ENCODE results near the gene C6orf62. TPM values are rescaled to one million over a fixed set of nuclear protein-coding genes. Genes with fewer than 3 reads are reported as not detected.

The C6orf62 gene
- total and polyA plus RNA-seq, 2 experiments from 2014 or later: 66.7 to 79.9 TPM

DNA sequence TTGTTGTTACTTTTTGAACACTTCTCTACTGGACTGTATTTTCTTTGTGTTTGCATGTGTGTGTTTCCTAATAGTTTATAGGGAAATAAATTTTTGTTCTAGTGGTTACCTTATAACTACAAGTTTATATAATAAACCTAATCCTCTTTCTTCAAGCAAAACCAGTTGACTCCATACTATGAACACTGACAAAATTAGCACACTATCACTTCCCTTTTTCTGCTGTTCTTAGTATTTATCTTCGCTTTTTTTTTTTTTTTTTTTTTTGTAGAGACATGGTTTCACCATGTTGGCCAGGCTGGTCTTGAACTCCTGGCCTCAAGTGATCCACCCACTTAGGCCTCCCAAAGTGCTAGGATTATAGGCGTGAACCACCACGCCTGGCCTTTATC lies 25.0 kb upstream of the C6orf62 start:
- Histone ChIP-seq H3F3A (replicated peaks; ENCODE audit: low read depth) (no peaks in the 10 kb centered on the region), H2AFZ (no peak overlapping the region; the same call in 1 of the 2 replicates), H3K4me2 (no peak overlapping the region), H3K79me2 (replicated peaks; ENCODE audit: insufficient read depth) (no peaks in the 10 kb centered on the region), H3K36me3 (ENCODE audit: insufficient read depth) (no peaks in the 10 kb centered on the region), H3K27me3 (ENCODE audit: insufficient read depth) (no peaks in the 10 kb centered on the region), H3K4me1 (ENCODE audit: insufficient read depth) (no peaks in the 10 kb centered on the region), H3K4me3 (no peak overlapping the region), H3K9me2 (ENCODE audit: insufficient read depth) (peaks cover 8% of the 10 kb centered on the region; the same call in 1 of the 2 replicates), H4K20me1 (replicated peaks; ENCODE audit: insufficient read depth) (no peaks in the 10 kb centered on the region), H3K27ac (ENCODE audit: low read depth) (no peak overlapping the region)
- no peak for ATAC-seq
- DNase-seq (ENCODE audit: low spot score): no peak
- TF ChIP-seq ZNF331 (CRISPR knock-in tag; IDR thresholded peaks at IDR 0.05; ENCODE audit: low read depth): no peak
- no peak for TF ChIP-seq NANOG (IDR thresholded peaks at IDR 0.05; ENCODE audit: borderline replicate concordance)
- TF ChIP-seq EZH2 (IDR thresholded peaks at IDR 0.05; ENCODE audit: low read depth, unreplicated experiment): no peak
- TF ChIP-seq ZNF114 (CRISPR knock-in tag; IDR thresholded peaks at IDR 0.05): no peak
- TF ChIP-seq, protein P1, sequence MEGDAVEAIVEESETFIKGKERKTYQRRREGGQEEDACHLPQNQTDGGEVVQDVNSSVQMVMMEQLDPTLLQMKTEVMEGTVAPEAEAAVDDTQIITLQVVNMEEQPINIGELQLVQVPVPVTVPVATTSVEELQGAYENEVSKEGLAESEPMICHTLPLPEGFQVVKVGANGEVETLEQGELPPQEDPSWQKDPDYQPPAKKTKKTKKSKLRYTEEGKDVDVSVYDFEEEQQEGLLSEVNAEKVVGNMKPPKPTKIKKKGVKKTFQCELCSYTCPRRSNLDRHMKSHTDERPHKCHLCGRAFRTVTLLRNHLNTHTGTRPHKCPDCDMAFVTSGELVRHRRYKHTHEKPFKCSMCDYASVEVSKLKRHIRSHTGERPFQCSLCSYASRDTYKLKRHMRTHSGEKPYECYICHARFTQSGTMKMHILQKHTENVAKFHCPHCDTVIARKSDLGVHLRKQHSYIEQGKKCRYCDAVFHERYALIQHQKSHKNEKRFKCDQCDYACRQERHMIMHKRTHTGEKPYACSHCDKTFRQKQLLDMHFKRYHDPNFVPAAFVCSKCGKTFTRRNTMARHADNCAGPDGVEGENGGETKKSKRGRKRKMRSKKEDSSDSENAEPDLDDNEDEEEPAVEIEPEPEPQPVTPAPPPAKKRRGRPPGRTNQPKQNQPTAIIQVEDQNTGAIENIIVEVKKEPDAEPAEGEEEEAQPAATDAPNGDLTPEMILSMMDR (conservative IDR thresholded peaks at IDR 0.05; ENCODE audit: low read depth in 2 of 2): no peak
- no peak for TF ChIP-seq POLR2AphosphoS5 (IDR thresholded peaks at IDR 0.05; ENCODE audit: low read depth)
- TF ChIP-seq, protein P2, sequence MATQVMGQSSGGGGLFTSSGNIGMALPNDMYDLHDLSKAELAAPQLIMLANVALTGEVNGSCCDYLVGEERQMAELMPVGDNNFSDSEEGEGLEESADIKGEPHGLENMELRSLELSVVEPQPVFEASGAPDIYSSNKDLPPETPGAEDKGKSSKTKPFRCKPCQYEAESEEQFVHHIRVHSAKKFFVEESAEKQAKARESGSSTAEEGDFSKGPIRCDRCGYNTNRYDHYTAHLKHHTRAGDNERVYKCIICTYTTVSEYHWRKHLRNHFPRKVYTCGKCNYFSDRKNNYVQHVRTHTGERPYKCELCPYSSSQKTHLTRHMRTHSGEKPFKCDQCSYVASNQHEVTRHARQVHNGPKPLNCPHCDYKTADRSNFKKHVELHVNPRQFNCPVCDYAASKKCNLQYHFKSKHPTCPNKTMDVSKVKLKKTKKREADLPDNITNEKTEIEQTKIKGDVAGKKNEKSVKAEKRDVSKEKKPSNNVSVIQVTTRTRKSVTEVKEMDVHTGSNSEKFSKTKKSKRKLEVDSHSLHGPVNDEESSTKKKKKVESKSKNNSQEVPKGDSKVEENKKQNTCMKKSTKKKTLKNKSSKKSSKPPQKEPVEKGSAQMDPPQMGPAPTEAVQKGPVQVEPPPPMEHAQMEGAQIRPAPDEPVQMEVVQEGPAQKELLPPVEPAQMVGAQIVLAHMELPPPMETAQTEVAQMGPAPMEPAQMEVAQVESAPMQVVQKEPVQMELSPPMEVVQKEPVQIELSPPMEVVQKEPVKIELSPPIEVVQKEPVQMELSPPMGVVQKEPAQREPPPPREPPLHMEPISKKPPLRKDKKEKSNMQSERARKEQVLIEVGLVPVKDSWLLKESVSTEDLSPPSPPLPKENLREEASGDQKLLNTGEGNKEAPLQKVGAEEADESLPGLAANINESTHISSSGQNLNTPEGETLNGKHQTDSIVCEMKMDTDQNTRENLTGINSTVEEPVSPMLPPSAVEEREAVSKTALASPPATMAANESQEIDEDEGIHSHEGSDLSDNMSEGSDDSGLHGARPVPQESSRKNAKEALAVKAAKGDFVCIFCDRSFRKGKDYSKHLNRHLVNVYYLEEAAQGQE (IDR thresholded peaks at IDR 0.05; ENCODE audit: unreplicated experiment): no peak
- TF ChIP-seq, protein P3, sequence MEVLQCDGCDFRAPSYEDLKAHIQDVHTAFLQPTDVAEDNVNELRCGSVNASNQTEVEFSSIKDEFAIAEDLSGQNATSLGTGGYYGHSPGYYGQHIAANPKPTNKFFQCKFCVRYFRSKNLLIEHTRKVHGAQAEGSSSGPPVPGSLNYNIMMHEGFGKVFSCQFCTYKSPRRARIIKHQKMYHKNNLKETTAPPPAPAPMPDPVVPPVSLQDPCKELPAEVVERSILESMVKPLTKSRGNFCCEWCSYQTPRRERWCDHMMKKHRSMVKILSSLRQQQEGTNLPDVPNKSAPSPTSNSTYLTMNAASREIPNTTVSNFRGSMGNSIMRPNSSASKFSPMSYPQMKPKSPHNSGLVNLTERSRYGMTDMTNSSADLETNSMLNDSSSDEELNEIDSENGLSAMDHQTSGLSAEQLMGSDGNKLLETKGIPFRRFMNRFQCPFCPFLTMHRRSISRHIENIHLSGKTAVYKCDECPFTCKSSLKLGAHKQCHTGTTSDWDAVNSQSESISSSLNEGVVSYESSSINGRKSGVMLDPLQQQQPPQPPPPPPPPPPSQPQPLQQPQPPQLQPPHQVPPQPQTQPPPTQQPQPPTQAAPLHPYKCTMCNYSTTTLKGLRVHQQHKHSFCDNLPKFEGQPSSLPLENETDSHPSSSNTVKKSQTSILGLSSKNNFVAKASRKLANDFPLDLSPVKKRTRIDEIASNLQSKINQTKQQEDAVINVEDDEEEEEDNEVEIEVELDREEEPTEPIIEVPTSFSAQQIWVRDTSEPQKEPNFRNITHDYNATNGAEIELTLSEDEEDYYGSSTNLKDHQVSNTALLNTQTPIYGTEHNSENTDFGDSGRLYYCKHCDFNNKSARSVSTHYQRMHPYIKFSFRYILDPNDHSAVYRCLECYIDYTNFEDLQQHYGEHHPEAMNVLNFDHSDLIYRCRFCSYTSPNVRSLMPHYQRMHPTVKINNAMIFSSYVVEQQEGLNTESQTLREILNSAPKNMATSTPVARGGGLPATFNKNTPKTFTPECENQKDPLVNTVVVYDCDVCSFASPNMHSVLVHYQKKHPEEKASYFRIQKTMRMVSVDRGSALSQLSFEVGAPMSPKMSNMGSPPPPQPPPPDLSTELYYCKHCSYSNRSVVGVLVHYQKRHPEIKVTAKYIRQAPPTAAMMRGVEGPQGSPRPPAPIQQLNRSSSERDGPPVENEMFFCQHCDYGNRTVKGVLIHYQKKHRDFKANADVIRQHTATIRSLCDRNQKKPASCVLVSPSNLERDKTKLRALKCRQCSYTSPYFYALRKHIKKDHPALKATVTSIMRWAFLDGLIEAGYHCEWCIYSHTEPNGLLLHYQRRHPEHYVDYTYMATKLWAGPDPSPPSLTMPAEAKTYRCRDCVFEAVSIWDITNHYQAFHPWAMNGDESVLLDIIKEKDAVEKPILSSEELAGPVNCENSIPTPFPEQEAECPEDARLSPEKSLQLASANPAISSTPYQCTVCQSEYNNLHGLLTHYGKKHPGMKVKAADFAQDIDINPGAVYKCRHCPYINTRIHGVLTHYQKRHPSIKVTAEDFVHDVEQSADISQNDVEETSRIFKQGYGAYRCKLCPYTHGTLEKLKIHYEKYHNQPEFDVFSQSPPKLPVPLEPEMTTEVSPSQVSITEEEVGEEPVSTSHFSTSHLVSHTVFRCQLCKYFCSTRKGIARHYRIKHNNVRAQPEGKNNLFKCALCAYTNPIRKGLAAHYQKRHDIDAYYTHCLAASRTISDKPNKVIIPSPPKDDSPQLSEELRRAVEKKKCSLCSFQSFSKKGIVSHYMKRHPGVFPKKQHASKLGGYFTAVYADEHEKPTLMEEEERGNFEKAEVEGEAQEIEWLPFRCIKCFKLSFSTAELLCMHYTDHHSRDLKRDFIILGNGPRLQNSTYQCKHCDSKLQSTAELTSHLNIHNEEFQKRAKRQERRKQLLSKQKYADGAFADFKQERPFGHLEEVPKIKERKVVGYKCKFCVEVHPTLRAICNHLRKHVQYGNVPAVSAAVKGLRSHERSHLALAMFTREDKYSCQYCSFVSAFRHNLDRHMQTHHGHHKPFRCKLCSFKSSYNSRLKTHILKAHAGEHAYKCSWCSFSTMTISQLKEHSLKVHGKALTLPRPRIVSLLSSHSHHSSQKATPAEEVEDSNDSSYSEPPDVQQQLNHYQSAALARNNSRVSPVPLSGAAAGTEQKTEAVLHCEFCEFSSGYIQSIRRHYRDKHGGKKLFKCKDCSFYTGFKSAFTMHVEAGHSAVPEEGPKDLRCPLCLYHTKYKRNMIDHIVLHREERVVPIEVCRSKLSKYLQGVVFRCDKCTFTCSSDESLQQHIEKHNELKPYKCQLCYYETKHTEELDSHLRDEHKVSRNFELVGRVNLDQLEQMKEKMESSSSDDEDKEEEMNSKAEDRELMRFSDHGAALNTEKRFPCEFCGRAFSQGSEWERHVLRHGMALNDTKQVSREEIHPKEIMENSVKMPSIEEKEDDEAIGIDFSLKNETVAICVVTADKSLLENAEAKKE (CRISPR knock-in tag; IDR thresholded peaks at IDR 0.05): no peak
- TF ChIP-seq, protein P4, sequence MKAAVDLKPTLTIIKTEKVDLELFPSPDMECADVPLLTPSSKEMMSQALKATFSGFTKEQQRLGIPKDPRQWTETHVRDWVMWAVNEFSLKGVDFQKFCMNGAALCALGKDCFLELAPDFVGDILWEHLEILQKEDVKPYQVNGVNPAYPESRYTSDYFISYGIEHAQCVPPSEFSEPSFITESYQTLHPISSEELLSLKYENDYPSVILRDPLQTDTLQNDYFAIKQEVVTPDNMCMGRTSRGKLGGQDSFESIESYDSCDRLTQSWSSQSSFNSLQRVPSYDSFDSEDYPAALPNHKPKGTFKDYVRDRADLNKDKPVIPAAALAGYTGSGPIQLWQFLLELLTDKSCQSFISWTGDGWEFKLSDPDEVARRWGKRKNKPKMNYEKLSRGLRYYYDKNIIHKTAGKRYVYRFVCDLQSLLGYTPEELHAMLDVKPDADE (IDR thresholded peaks at IDR 0.05): no peak
- no peak for TF ChIP-seq STAT1 (IDR thresholded peaks at IDR 0.05; ENCODE audit: unreplicated experiment)
- no peak for TF ChIP-seq JUNB (IDR thresholded peaks at IDR 0.05; ENCODE audit: unreplicated experiment)
- no peak for TF ChIP-seq EZH2phosphoT487 (IDR thresholded peaks at IDR 0.05; ENCODE audit: unreplicated experiment)
- no peak for TF ChIP-seq CREB1 (CRISPR knock-in tag; IDR thresholded peaks at IDR 0.05; ENCODE audit: low read depth)
- Mint-ChIP-seq H3K9me3 (no peaks in the 10 kb centered on the region), H3K4me1 (no peaks in the 10 kb centered on the region), H3K27me3 (ENCODE audit: insufficient read depth, low read depth, poor library complexity) (no peaks in the 10 kb centered on the region), H3K36me3 (ENCODE audit: low read depth) (no peaks in the 10 kb centered on the region), H3K27ac (no peak overlapping the region), H3K4me3 (no peak overlapping the region)
